Chondrocyte (in vitro differentiated cells): Measurements from ENCODE around the gene CHST6. TPM values are rescaled to one million over a fixed set of nuclear protein-coding genes. Genes with fewer than 3 reads are reported as not detected.

ENCODE experiments used
- DNase-seq: peaks from one replicate; pipeline ENCODE4 v3.0.0; 2021; ENCODE audit warnings: mixed read lengths, low spot score
- H3K27ac Mint-ChIP-seq: one replicate; pipeline ENCODE4 v1.8.0; 2021; ENCODE audit warnings: mild to moderate bottlenecking, moderate library complexity, mixed read lengths; ENCODE audit not compliant: unreplicated experiment
- H3K27me3 Mint-ChIP-seq: 2 replicates; pipeline ENCODE4 v1.8.0; 2021; ENCODE audit warnings: low read depth, mixed read lengths
- H3K36me3 Mint-ChIP-seq: 2 replicates; pipeline ENCODE4 v1.8.0; 2021; ENCODE audit warnings: low read depth, mixed read lengths
- H3K4me1 Mint-ChIP-seq: 2 replicates; pipeline ENCODE4 v1.8.0; 2021; ENCODE audit warnings: low read depth, mild to moderate bottlenecking, mixed read lengths
- H3K4me3 Mint-ChIP-seq: one replicate; pipeline ENCODE4 v1.8.0; 2021; ENCODE audit warnings: mild to moderate bottlenecking, moderate library complexity, mixed read lengths; ENCODE audit not compliant: unreplicated experiment
- H3K9me3 Mint-ChIP-seq: 2 replicates; pipeline ENCODE4 v1.8.0; 2021; ENCODE audit warnings: low read depth, mixed read lengths
- total RNA-seq: library from RNA; stranded (reverse); gene quantifications from 3 replicates; pipeline ENCODE4 v1.2.1, GENCODE V29; 2021
- TF ChIP-seq, protein P1 (sequence below): fragments of 200-600 bp; sonication (generic); IDR thresholded peaks from 2 replicates; pipeline ENCODE4 v1.5.0; 2021; ENCODE audit warnings: antibody characterized with exemption, mild to moderate bottlenecking, moderate library complexity

CHST6 gene
- total RNA-seq, 1 donor from 2014 or later, result 7.1 TPM

DNA sequence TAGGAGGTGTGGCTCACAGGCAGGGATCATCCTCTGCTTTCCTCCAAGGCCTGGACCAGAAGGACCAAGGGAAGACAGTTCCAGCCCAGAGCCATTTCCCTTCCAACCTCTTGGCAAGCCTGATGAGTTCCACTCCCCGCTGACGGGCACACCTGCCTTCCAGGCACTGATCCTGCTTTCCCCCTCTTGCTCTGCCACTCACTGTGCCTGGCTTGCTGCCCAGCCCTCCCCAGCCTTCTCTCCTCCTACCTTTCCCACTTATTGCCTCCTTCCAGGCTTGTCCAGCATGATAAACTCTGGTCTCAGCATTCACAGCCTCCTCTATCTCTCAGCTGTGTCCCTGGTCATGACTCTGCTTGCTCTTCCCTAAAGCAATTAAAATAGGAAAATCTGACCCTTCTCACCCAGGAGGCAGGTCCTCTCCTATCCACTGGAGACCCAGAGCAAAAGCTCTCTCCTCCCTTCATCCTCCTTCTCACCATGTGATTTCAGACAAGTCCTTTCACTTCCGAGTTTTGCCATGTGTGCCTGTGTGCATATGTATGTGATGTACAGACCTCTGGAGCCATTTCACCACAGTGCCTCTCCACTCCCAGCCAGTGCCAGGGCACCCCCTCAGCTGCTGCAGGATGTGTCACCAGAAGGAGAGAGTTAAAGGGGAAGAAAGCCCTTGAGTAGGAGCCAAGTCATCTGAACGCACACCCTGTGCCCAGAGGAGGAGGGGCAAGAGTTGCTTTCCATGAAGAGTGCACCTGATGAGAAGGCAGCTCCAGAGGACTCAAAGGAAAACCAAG is 17.4 kb downstream of the CHST6 start:
- H3K36me3 Mint-ChIP-seq, result peaks cover 2% of the 10 kb centered on the region
- no peaks in the 10 kb centered on the region for H3K4me1 Mint-ChIP-seq
- H3K4me3 Mint-ChIP-seq, result no peak overlapping the region
- DNase-seq, result no peak
- H3K9me3 Mint-ChIP-seq, result no peaks in the 10 kb centered on the region
- TF ChIP-seq, protein P1, sequence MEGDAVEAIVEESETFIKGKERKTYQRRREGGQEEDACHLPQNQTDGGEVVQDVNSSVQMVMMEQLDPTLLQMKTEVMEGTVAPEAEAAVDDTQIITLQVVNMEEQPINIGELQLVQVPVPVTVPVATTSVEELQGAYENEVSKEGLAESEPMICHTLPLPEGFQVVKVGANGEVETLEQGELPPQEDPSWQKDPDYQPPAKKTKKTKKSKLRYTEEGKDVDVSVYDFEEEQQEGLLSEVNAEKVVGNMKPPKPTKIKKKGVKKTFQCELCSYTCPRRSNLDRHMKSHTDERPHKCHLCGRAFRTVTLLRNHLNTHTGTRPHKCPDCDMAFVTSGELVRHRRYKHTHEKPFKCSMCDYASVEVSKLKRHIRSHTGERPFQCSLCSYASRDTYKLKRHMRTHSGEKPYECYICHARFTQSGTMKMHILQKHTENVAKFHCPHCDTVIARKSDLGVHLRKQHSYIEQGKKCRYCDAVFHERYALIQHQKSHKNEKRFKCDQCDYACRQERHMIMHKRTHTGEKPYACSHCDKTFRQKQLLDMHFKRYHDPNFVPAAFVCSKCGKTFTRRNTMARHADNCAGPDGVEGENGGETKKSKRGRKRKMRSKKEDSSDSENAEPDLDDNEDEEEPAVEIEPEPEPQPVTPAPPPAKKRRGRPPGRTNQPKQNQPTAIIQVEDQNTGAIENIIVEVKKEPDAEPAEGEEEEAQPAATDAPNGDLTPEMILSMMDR, result no peak
- H3K27me3 Mint-ChIP-seq, result no peaks in the 10 kb centered on the region
- H3K27ac Mint-ChIP-seq, result no peak overlapping the region

GRCh38 chr16:75476817-75477216 is 18.4 kb downstream of the CHST6 start:
- no peak for DNase-seq
- H3K27me3 Mint-ChIP-seq, result no peaks in the 10 kb centered on the region
- no peak overlapping the region for H3K27ac Mint-ChIP-seq
- no peak overlapping the region for H3K4me3 Mint-ChIP-seq
- H3K9me3 Mint-ChIP-seq, result no peaks in the 10 kb centered on the region
- TF ChIP-seq, protein P1, result no peak
- H3K36me3 Mint-ChIP-seq, result peaks cover 2% of the 10 kb centered on the region
- peaks cover under 1% of the 10 kb centered on the region for H3K4me1 Mint-ChIP-seq

GRCh38 chr16:75475420-75475847 is 19.8 kb downstream of the CHST6 start:
- Mint-ChIP-seq H3K27me3 (no peaks in the 10 kb centered on the region), H3K27ac (no peak overlapping the region), H3K4me1 (peaks cover 3% of the 10 kb centered on the region), H3K9me3 (no peaks in the 10 kb centered on the region), H3K4me3 (no peak overlapping the region), H3K36me3 (peaks cover 2% of the 10 kb centered on the region)
- no peak for DNase-seq
- TF ChIP-seq, protein P1, result no peak

DNA sequence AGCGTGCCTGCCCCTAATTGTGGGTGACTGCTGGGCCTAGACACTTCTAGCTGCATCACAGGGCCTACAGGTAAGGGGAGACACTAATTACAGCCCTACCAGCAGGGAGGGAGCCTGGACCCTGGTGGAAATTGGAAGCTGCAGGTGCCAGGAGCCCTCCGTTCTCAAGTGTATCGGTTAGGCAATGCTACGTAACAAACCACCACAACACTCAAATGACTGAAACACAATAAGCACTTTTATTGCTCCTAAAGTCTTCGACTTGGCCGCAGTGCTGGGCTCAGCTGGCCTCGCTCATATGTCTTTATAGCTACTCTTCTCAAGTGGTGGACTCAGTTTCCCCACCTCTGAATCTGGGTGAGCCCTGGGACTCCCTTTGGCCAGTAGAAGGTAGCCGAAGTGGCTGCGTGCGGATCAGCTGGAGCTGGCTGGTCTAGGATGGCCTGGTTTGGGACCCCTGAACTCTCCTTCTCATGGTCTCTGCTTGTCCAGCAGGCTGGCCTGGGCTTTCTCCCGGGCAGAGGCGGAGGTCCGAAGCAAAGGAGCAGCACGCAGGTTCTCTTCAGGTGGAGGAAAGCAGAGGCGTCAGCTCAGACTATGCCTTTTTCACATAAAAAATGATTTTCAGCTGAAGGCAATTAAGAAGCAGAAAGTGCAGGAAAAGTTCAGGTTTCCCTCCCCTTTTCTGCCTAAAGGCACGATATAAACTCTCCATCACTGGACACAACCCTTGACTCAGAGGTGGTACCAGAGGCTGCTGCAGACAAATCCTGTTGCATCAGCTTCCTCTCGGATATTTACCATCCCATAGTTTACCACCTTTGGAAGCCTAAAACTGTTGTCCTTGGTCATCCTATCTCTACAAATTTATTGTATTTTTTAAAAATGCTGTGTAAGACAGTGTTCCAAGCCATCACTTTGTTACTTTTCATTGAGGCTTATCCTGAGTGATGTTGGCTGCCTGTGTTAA is 22.0 kb downstream of the CHST6 start:
- Mint-ChIP-seq H3K9me3 (no peaks in the 10 kb centered on the region), H3K36me3 (peaks cover 2% of the 10 kb centered on the region), H3K27me3 (no peaks in the 10 kb centered on the region), H3K27ac (no peak overlapping the region), H3K4me3 (no peak overlapping the region), H3K4me1 (peaks cover 3% of the 10 kb centered on the region)
- TF ChIP-seq, protein P1, result no peak
- no peak for DNase-seq
